Activated naive CD4-positive, alpha-beta T cell (primary cell): ENCODE data around the gene MTMR1.

Source experiments
- DNase-seq, 4 experiments: peaks; one replicate each; lab custom pipeline; 2025; lab: John Stamatoyannopoulos, UW

Gene MTMR1

GRCh38 chrX:150696866-150697265 is 3.7 kb downstream of the MTMR1 start:
- no peak for DNase-seq

- DNase-seq, result no peak
These were observed 4.4 kb downstream of the MTMR1 start for GRCh38 chrX:150697641-150698040.

- DNase-seq, result no peak
These were observed 5.8 kb downstream of the MTMR1 start for GRCh38 chrX:150698981-150699380.

GRCh38 chrX:150700107-150700506 is 6.9 kb downstream of the MTMR1 start:
- DNase-seq, result no peak

- no peak for DNase-seq
These were observed 8.2 kb downstream of the MTMR1 start for GRCh38 chrX:150701377-150701776.

GRCh38 chrX:150702966-150703694 is 9.9 kb downstream of the MTMR1 start:
- DNase-seq, result no peak

GRCh38 chrX:150703695-150703974 is 10.4 kb downstream of the MTMR1 start:
- no peak for DNase-seq

- no peak for DNase-seq
These were observed 10.9 kb downstream of the MTMR1 start for GRCh38 chrX:150704030-150704613.

GRCh38 chrX:150712619-150713018 is 19.4 kb downstream of the MTMR1 start:
- no peak for DNase-seq

- no peak for DNase-seq
These were observed 22.0 kb downstream of the MTMR1 start for GRCh38 chrX:150715184-150715583.

GRCh38 chrX:150719621-150720020 is 26.4 kb downstream of the MTMR1 start:
- DNase-seq, result no peak

GRCh38 chrX:150729956-150730355 is 36.8 kb downstream of the MTMR1 start:
- no peak for DNase-seq

GRCh38 chrX:150730719-150731118 is 37.5 kb downstream of the MTMR1 start:
- no peak for DNase-seq

- DNase-seq, result no peak
These were observed 38.6 kb downstream of the MTMR1 start for GRCh38 chrX:150731795-150732194.

- DNase-seq, result no peak
These were observed 43.3 kb downstream of the MTMR1 start for GRCh38 chrX:150736475-150736874.

- no peak for DNase-seq
These were observed 58.9 kb downstream of the MTMR1 start for GRCh38 chrX:150752124-150752523.

- DNase-seq, result no peak
These were observed 60.2 kb downstream of the MTMR1 start for GRCh38 chrX:150753357-150753756.

GRCh38 chrX:150753968-150754367 is 60.8 kb downstream of the MTMR1 start:
- no peak for DNase-seq

GRCh38 chrX:150757371-150757770 is 64.2 kb downstream of the MTMR1 start:
- no peak for DNase-seq

- DNase-seq, result no peak
These were observed 66.6 kb downstream of the MTMR1 start for GRCh38 chrX:150759568-150760416.

- DNase-seq, result no peak
These were observed 68.1 kb downstream of the MTMR1 start for GRCh38 chrX:150761176-150761818.

- DNase-seq, result no peak
These were observed 68.6 kb downstream of the MTMR1 start for GRCh38 chrX:150761819-150762216.
